Measurements from ENCODE around the gene DLGAP1. TPM values are rescaled to one million over a fixed set of nuclear protein-coding genes. Genes with fewer than 3 reads are reported as not detected.

DLGAP1 gene
- total and polyA plus RNA-seq, 2 of the 13 experiments (the other 11 are each of a cell fraction or from before 2014, with no cell fraction given), result 0.01 TPM; not detected in 1

DNA sequence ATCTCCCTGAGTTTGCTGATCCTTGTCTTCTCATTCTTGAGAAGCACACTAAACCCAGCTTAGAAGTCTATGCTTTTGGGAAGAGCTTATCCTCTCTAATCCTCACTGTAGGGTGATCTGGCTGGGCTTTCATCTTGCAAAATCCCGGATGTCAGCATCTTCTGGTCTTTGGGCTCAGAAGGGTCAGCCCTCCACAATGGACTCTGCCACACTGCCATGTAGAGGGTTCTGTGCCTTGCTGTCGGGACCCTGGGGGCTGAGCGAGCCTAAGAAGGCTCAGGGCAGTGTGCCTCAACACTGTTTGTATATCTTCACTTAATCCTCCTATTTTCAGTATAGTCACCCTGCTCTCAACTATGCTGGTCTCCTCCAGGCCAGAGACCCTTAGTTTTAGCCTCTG is 902.8 kb downstream of the DLGAP1 start:
- ChIA-PET CTCF (ENCODE audit: low intra/inter-chr PET ratio, low total read pairs) (no interaction called here), POLR2A (no interaction called here)
- H3K4me3 ChIP-seq (replicated peaks in 1 of 3; ENCODE audit: insufficient read depth in 1 of 3, low read depth in 2 of 3, low read length in 3 of 3), result no peak overlapping the region
- no peak overlapping the region for H3K27ac ChIP-seq (ENCODE audit: extremely low read length, insufficient read depth, low read length)
- no peak overlapping the region for H2AFZ ChIP-seq (ENCODE audit: low read length)
- DNase-seq (ENCODE audit: low spot score) (no peak), FAIRE-seq (no peak), ATAC-seq (no peak)
- no peak for TF ChIP-seq ZNF878 (CRISPR knock-in tag; IDR thresholded peaks at IDR 0.05)
- TF ChIP-seq POLR2G (IDR thresholded peaks at IDR 0.05; ENCODE audit: low read depth, low read length), result no peak
- TF ChIP-seq, protein P1, sequence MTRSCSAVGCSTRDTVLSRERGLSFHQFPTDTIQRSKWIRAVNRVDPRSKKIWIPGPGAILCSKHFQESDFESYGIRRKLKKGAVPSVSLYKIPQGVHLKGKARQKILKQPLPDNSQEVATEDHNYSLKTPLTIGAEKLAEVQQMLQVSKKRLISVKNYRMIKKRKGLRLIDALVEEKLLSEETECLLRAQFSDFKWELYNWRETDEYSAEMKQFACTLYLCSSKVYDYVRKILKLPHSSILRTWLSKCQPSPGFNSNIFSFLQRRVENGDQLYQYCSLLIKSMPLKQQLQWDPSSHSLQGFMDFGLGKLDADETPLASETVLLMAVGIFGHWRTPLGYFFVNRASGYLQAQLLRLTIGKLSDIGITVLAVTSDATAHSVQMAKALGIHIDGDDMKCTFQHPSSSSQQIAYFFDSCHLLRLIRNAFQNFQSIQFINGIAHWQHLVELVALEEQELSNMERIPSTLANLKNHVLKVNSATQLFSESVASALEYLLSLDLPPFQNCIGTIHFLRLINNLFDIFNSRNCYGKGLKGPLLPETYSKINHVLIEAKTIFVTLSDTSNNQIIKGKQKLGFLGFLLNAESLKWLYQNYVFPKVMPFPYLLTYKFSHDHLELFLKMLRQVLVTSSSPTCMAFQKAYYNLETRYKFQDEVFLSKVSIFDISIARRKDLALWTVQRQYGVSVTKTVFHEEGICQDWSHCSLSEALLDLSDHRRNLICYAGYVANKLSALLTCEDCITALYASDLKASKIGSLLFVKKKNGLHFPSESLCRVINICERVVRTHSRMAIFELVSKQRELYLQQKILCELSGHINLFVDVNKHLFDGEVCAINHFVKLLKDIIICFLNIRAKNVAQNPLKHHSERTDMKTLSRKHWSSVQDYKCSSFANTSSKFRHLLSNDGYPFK (CRISPR knock-in tag; IDR thresholded peaks at IDR 0.05; ENCODE audit: borderline replicate concordance), result no peak
- no peaks in the 10 kb centered on the region for H3K9me3 ChIP-seq (ENCODE audit: low read length)
- H3K79me2 ChIP-seq (ENCODE audit: insufficient read depth, low read length), result no peaks in the 10 kb centered on the region
- no peak overlapping the region for H3K9ac ChIP-seq (ENCODE audit: insufficient read depth, low read depth, low read length)
- 3% methylated on average over 2 of the region's 3 CpGs for WGBS (ENCODE audit: low lambda C conversion rate)
- no peak overlapping the region for H3K4me2 ChIP-seq (ENCODE audit: low read depth, low read length)
- no TSS peak for BruUV-seq (replicated peaks)
- H3K4me1 ChIP-seq (ENCODE audit: insufficient read depth, low read length), result peaks cover 14% of the 10 kb centered on the region
- no peaks in the 10 kb centered on the region for H4K20me1 ChIP-seq (ENCODE audit: insufficient read depth, low read length)
- intact Hi-C loops (cut with micrococcal nuclease; ENCODE audit: unreplicated experiment), result no loop called here
- in situ Hi-C loops (cut with HindIII; ENCODE audit: extremely low pct_ligation_motif_present, low pct_unique_long_range_greater_than_20kb), result no loop called here
- H3K36me3 ChIP-seq (replicated peaks in 1 of 2; ENCODE audit: control insufficient read depth in 1 of 2, insufficient read depth in 2 of 2, low read length in 2 of 2), result no peaks in the 10 kb centered on the region
- H3K27me3 ChIP-seq (ENCODE audit: control insufficient read depth in 1 of 2, insufficient read depth in 2 of 2, low read length in 2 of 2), result peaks cover 0 to 12% of the 10 kb centered on the region in 2 experiments; a peak in 2 of 5 replicates

DNA sequence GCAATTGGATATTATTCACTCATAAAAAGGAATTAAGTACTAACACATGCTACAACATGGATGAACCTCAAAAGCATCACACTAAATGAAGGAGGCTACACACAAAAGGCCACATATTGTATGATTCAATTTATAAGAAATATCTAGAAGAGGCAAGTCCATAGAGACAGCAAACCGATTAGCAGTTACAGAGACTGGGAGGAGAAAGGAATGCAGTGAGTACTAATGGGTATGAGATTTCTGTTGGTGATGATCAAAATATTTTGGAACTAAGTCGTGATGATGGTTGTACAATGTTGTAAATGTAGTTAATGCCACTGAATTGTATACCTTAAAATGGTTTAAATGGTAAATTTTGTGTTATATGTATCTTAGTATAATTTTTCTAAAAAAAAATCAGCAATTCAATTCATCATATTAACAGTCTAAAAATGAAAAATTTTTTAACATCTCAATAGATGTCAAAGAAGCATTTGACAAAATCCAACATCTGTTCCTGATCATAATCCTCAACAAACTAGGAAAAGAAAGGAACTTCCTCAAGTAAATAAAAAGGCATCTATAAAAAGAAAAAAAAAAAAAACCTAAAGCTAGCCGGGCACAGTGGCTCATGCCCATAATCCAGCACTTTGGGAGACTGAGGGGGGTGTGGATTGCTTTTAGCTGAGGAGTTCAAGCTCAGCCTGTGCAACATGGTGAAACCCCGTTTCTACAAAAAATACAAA is 907.1 kb downstream of the DLGAP1 start:
- ATAC-seq (no peak), DNase-seq (ENCODE audit: low spot score) (no peak), FAIRE-seq (no peak)
- Histone ChIP-seq H3K36me3 (replicated peaks in 1 of 2; ENCODE audit: control insufficient read depth in 1 of 2, insufficient read depth in 2 of 2, low read length in 2 of 2) (no peaks in the 10 kb centered on the region), H3K4me3 (replicated peaks in 1 of 3; ENCODE audit: insufficient read depth in 1 of 3, low read depth in 2 of 3, low read length in 3 of 3) (no peak overlapping the region), H2AFZ (ENCODE audit: low read length) (no peak overlapping the region), H3K27me3 (ENCODE audit: control insufficient read depth in 1 of 2, insufficient read depth in 2 of 2, low read length in 2 of 2) (peaks cover 0 to 7% of the 10 kb centered on the region in 2 experiments; a peak in 1 of 5 replicates), H4K20me1 (ENCODE audit: insufficient read depth, low read length) (no peaks in the 10 kb centered on the region), H3K4me2 (ENCODE audit: low read depth, low read length) (no peak overlapping the region), H3K27ac (ENCODE audit: extremely low read length, insufficient read depth, low read length) (no peak overlapping the region), H3K9me3 (ENCODE audit: low read length) (no peaks in the 10 kb centered on the region), H3K9ac (ENCODE audit: insufficient read depth, low read depth, low read length) (no peak overlapping the region), H3K79me2 (ENCODE audit: insufficient read depth, low read length) (no peaks in the 10 kb centered on the region), H3K4me1 (ENCODE audit: insufficient read depth, low read length) (no peaks in the 10 kb centered on the region)
- CTCF ChIA-PET (ENCODE audit: low intra/inter-chr PET ratio, low total read pairs), result no interaction called here
- POLR2A ChIA-PET, result no interaction called here
- WGBS (ENCODE audit: low lambda C conversion rate), result 10% methylated on average over 4 of the region's 4 CpGs
- no TSS peak for BruUV-seq (replicated peaks)
- in situ Hi-C loops (cut with HindIII; ENCODE audit: extremely low pct_ligation_motif_present, low pct_unique_long_range_greater_than_20kb) (no loop called here), intact Hi-C loops (cut with micrococcal nuclease; ENCODE audit: unreplicated experiment) (no loop called here)
- TF ChIP-seq, protein P2, sequence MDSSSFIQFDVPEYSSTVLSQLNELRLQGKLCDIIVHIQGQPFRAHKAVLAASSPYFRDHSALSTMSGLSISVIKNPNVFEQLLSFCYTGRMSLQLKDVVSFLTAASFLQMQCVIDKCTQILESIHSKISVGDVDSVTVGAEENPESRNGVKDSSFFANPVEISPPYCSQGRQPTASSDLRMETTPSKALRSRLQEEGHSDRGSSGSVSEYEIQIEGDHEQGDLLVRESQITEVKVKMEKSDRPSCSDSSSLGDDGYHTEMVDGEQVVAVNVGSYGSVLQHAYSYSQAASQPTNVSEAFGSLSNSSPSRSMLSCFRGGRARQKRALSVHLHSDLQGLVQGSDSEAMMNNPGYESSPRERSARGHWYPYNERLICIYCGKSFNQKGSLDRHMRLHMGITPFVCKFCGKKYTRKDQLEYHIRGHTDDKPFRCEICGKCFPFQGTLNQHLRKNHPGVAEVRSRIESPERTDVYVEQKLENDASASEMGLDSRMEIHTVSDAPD (CRISPR knock-in tag; IDR thresholded peaks at IDR 0.05), result no peak
- TF ChIP-seq ZNF777 (CRISPR knock-in tag; IDR thresholded peaks at IDR 0.05) (no peak), CEBPG (CRISPR knock-in tag; IDR thresholded peaks at IDR 0.05) (no peak), NR1H2 (CRISPR knock-in tag; IDR thresholded peaks at IDR 0.05; ENCODE audit: borderline replicate concordance, low read depth) (no peak), KLF6 (CRISPR knock-in tag; IDR thresholded peaks at IDR 0.05) (no peak)
- TF ChIP-seq, protein P3, sequence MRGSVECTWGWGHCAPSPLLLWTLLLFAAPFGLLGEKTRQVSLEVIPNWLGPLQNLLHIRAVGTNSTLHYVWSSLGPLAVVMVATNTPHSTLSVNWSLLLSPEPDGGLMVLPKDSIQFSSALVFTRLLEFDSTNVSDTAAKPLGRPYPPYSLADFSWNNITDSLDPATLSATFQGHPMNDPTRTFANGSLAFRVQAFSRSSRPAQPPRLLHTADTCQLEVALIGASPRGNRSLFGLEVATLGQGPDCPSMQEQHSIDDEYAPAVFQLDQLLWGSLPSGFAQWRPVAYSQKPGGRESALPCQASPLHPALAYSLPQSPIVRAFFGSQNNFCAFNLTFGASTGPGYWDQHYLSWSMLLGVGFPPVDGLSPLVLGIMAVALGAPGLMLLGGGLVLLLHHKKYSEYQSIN (CRISPR knock-in tag; IDR thresholded peaks at IDR 0.05; ENCODE audit: borderline replicate concordance), result no peak
- TF ChIP-seq, protein P4, sequence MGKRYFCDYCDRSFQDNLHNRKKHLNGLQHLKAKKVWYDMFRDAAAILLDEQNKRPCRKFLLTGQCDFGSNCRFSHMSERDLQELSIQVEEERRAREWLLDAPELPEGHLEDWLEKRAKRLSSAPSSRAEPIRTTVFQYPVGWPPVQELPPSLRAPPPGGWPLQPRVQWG (CRISPR knock-in tag; IDR thresholded peaks at IDR 0.05; ENCODE audit: borderline replicate concordance, low read depth), result no peak

Measured in HepG2 (cell line).